IPS-15b (cell line): ENCODE results near the gene TTLL8.

Experiments
- H3K27me3 ChIP-seq: one replicate; pipeline ENCODE4 v1.6.1; 2013; ENCODE audit warnings: low read length; ENCODE audit not compliant: control insufficient read depth, insufficient read depth
- H3K36me3 ChIP-seq: one replicate; pipeline ENCODE4 v1.6.1; 2013; ENCODE audit warnings: low read length; ENCODE audit not compliant: control insufficient read depth, insufficient read depth
- H3K4me1 ChIP-seq: one replicate; pipeline ENCODE4 v1.6.1; 2013; ENCODE audit warnings: mild to moderate bottlenecking, low read length; ENCODE audit not compliant: control insufficient read depth, insufficient read depth
- H3K4me3 ChIP-seq: one replicate; pipeline ENCODE4 v1.5.1; 2013; ENCODE audit warnings: low read depth, low read length
- H3K9ac ChIP-seq: one replicate; pipeline ENCODE4 v1.6.1; 2013; ENCODE audit warnings: low read depth, mild to moderate bottlenecking, low read length
- H3K9me3 ChIP-seq: one replicate; pipeline ENCODE4 v1.6.1; 2013; ENCODE audit warnings: mild to moderate bottlenecking, low read length; ENCODE audit not compliant: control insufficient read depth, insufficient read depth

Gene TTLL8

DNA sequence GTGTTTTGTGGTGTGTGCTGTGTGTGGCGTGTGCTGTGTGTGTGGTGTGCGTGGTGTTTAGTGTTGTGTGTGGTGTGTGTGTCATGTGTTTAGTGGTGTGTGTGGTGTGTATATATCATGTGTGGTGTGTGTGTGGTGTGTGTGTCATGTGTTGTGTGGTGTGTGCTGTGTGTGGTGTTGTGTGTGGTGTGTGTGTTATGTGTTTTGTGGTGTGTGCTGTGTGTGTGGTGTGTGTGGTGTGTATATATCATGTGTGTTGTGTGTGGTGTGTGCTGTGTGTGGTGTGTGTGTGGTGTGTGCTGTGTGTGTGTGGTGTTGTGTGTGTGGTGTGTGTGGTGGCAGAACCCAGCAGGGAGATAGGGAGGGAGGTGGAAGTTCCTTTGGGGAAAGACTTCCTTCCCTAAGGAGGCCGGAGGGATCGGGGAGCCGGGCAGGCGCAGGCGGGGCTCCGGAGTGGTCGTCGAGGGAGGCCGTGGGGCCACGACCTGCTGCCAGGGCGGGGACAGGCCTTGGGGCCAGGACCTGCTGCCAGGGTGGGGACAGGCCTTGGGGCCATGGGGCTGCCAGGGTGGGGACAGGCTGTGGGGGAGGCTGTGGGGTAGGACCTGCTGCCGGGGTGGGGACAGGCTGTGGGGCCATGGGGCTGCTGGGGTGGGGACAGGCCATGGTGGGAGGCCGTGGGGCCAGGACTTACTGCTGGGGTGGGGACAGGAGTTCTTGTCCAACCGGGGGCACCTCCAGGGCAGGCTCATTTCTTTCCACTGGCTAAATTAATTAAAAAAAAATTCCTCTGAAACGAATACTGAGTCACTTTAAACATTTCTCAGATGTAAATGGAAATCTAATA lies 82.3 kb downstream of the TTLL8 start:
- Histone ChIP-seq H3K4me3 (no peak overlapping the region), H3K27me3 (peaks cover 11% of the 10 kb centered on the region), H3K9ac (no peak overlapping the region), H3K9me3 (no peaks in the 10 kb centered on the region), H3K4me1 (no peaks in the 10 kb centered on the region), H3K36me3 (no peaks in the 10 kb centered on the region)

DNA sequence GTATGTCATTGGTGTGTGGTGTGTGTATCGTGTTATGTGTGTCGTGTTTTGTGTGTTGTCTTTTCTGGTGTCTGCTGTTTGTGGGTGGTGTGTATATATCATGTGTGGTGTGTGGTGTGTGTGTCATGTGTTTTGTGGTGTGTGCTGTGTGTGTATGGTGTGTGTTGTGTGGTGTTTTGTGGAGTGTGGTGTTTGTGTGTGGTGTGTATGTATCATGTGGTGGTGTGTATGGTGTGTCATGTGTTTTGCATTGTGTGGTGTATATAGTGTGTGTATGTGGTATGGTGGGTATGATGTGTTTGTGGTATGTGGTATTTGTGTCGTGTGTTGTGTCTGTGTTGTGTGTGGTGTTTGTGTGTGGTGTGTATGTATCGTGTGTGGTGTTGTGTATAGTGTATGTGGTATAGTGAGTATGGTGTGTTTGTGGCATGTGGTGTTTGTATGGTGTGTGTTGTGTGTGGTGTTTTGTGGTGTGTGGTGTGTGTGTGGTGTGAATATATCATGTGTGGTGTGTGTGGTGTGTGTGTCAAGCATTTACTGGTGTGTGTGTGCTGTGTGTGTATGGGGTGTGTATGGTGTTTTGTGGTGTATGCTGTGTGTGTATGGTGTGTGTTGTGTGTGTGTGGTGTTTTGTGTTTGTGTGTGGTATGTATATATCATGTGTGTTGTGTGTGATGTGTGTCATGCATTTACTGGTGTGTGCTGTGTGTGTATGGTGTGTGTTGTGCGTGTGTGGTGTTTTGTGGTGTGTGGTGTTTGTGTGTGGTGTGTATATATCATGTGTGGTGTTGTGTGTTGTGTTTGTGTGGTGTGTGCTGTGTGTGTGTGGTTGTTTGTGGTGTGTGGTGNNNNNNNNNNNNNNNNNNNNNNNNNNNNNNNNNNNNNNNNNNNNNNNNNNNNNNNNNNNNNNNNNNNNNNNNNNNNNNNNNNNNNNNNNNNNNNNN lies 84.8 kb downstream of the TTLL8 start:
- Histone ChIP-seq H3K4me3 (no peak overlapping the region), H3K36me3 (no peaks in the 10 kb centered on the region), H3K9ac (no peak overlapping the region), H3K9me3 (no peaks in the 10 kb centered on the region), H3K4me1 (peaks cover 4% of the 10 kb centered on the region), H3K27me3 (peaks cover 11% of the 10 kb centered on the region)

DNA sequence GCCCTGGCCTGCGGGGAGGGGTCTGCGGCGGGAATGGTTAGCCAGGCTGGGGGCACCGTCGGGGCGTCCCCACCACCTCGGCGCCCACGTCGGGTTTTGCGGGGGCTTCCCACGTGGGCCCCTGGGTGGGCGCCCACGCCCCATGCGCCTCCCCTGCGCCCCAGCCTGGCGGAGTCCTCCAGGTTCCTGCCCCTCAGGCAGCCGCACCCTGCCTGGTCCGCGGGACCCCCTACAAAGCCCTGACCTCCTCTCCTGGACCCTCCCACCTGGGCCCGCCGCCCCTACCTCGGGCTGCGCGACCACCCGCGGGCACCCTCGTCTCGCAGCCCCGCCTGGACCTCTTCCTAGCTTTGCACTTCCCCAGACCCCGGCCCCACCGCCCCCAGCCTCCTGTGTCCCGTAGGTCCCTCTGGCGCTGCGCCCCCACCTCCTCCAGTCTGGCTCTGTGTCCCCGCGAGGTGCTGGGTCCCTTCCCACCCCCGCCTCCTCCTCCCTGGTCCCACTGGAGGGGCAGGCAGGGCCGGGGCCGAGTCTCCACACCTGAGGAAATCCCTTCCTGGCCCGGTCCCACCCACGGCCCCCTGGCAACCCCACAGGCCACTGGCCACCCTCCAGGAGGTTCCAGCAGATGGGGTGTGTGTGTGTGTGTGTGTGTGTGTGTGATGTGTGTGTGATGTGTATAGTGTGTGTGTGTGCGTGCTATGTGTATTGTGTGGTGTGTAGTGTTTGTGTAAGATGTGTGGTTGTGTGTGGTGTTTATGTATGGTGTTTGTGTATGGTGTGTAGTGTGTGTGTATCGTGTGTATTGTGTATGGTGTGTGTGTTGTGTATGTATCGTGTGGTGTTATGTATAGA lies 85.7 kb downstream of the TTLL8 start:
- Histone ChIP-seq H3K4me3 (no peak overlapping the region), H3K4me1 (peaks cover 4% of the 10 kb centered on the region), H3K27me3 (peaks cover 11% of the 10 kb centered on the region), H3K36me3 (peaks cover 2% of the 10 kb centered on the region), H3K9me3 (no peaks in the 10 kb centered on the region), H3K9ac (no peak overlapping the region)

DNA sequence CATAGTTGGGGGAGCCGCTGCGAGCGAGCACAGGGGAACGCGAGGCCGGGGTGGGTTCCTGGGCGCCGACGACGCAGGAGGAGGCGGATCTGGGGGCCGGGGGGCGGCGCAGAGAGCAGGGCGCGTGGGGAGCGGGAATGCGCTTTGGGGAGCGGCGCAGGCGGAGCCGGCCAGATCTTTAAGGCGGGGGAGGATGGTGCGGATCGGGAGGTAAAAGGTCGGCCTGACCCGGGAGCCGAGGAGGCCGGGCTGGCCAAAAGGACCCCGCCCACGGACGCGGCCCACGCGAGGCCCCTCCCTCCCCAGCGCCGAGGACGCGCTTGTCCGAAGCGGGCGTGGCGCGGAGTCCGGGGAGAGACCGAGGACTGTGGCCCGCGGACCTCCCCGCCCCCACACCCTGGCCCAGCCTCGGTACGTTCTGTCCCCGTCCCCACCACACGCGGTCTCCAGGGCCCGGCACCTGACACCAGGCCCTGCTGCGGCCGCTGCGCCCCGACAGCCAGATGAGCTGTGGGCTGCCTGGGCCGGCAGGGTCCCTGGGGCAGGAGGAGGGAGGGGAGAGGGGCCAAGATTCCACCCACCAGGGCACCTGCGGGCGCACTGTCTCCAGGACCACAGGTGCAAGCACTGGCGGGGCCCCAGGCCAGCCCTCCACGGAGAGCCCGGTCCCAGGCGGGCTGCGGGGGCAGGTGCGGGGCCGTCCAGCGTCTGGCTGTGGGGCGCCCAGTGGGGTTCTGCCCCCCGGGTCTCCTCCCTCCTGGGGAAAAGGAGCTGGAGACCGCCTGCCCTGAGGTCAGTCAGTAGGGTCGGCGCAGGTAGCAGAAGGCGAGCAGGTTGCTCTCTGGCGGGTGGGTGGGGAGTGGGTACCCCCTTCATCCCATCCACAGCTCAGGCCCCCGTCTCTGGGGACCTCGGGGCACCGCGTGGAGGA lies 86.6 kb downstream of the TTLL8 start:
- no peak overlapping the region for H3K9ac ChIP-seq
- peak overlapping the region; percentile 39 for H3K4me3 ChIP-seq
- peaks cover 2% of the 10 kb centered on the region for H3K36me3 ChIP-seq
- peaks cover 4% of the 10 kb centered on the region for H3K4me1 ChIP-seq
- H3K27me3 ChIP-seq = peaks cover 11% of the 10 kb centered on the region
- H3K9me3 ChIP-seq = no peaks in the 10 kb centered on the region

DNA sequence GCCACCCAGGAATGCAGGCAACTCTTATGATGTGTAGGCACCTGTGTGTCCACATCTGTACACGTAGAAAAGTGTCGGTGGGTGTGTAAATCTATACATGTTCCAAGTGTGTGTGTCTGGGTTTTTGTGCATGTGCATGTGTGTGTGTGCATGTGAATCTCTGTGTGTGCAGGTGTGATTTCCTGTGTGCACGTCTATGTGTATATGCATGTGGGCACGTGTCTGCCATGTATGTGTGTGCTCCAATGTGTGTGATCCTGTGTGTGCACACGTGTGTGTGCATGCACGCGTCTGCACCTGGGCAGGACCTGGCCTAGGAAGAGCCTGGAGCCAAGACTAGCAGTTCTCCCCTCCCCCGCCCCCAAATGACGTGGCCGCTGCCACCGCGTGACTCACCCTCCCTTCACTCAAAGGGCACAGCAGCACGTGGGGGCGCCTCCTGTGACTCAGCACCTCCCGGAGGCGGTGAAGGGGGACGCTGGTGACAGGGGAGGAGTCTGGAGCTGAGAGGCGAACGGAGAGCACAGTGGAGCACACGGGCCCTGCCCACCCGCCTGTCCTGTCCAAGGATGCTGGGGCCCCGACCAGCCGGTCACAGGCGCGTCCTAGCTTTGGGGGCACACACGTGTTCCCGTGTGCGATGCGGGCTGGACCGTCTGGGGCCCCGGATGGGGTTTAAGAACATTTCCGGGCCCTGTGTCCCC lies 87.4 kb downstream of the TTLL8 start:
- H3K4me1 ChIP-seq = peaks cover 4% of the 10 kb centered on the region
- H3K9me3 ChIP-seq = no peaks in the 10 kb centered on the region
- H3K4me3 ChIP-seq = peak overlapping the region; percentile 39
- H3K36me3 ChIP-seq = peaks cover 2% of the 10 kb centered on the region
- peaks cover 11% of the 10 kb centered on the region for H3K27me3 ChIP-seq
- H3K9ac ChIP-seq = no peak overlapping the region

DNA sequence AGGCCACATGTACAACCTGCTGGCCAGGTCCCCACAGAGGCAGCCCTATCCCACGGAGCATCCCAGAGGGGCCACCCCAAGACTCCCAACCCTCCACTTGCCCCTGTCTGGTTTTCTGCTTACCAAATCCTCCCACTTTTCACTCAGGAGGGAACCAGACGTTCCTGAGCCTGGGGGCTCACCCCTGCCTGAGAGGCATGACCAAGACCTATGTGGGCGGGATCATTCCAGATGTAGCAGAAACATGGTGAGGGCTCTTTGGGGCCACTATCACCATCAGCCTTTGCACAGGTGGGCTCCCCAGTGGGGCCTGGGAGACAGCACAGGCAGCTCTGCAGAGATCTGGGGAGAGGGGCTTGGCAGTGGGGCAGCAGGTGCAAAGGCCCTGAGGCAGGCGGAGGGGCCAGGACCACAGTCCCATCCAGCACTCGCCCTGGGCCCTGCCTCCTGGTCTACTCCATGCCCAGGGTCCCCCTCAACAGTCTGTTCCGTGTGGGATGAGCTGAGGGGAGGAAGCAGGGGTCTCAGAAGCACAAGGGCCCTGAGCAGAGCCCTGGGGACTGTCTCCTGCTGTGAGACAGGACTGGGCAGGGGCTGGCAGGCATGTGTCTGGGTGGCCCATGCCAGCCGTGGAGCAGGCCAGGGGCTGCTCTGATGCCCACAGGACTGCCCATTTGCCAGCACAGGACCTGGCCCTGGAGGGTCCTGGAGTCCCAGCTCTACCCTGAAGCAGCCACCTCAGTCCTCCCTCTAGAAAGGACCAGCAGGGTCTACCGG lies 88.2 kb downstream of the TTLL8 start:
- peaks cover 11% of the 10 kb centered on the region for H3K27me3 ChIP-seq
- peaks cover 3% of the 10 kb centered on the region for H3K36me3 ChIP-seq
- H3K4me3 ChIP-seq = no peak overlapping the region
- H3K9ac ChIP-seq = no peak overlapping the region
- H3K9me3 ChIP-seq = no peaks in the 10 kb centered on the region
- peaks cover 4% of the 10 kb centered on the region for H3K4me1 ChIP-seq

DNA sequence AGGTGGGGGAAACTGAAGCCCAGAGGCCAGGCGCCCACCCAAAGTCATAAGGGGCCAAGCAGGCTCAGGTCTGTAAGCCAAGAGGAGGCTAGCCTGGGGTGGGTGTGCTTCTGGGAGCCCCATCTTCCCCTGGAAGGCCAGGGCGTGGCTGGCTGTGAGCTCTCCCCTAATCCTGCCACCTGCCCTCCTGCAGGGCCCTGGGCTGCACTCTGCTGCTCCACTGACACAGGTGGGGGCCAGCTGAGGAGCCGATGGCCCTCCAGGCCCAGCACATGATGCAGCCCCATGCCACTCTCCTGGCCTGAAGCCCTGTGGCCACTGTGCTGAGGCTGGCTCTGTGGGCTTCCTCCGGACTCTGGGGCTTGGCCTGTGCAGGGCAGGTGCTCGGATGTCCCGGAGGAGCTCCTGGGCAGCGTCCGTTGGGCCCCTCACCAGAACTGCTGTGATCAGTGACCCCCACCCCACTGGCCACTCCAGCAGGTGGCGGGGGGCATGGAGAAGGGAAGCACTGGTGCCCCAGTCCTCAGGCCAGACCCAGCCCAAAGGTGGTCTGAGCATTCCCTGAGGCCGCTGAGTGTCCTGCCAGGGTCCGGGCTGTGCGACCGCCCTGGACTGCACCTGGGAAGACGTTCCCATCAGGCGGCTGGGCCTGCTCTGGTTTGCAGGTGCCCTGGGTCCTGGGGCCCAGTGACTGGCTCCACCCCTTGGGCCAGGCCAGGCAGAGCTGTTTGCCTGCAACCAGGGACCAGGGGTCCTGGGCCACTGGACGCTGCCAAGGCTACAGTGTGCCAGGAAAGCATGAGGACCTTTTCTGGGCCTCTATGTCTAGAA lies 89.1 kb downstream of the TTLL8 start:
- peaks cover 11% of the 10 kb centered on the region for H3K27me3 ChIP-seq
- H3K9ac ChIP-seq = no peak overlapping the region
- H3K4me1 ChIP-seq = peaks cover 4% of the 10 kb centered on the region
- H3K36me3 ChIP-seq = peaks cover 7% of the 10 kb centered on the region
- H3K4me3 ChIP-seq = no peak overlapping the region
- no peaks in the 10 kb centered on the region for H3K9me3 ChIP-seq
